Fibroblast of lung (primary cell): ENCODE measurements around the gene SIPA1L3. TPM values are rescaled to one million over a fixed set of nuclear protein-coding genes. Genes with fewer than 3 reads are reported as not detected.

Experiments
- DNase-seq, 2 donors: peaks; one replicate each; pipeline versions ENCODE4 v3.0.0 to v3.0.0-alpha.2; 2010; ENCODE audit warnings: low read depth in 2 of 2
- H2AFZ ChIP-seq: 2 replicates; pipeline ENCODE4 v1.5.1; 2012; ENCODE audit warnings: low read length, control low read depth, inconsistent platforms
- H3K27ac ChIP-seq: 2 replicates; pipeline ENCODE4 v1.5.1; 2011; ENCODE audit warnings: low read length, control low read depth; ENCODE audit not compliant: insufficient read depth
- H3K27me3 ChIP-seq: 2 replicates; pipeline ENCODE4 v1.5.1; 2011; ENCODE audit warnings: mild to moderate bottlenecking, low read length; ENCODE audit not compliant: control insufficient read depth, insufficient read depth
- H3K36me3 ChIP-seq: 2 replicates; pipeline ENCODE4 v1.5.1; 2011; ENCODE audit warnings: low read length; ENCODE audit not compliant: control insufficient read depth, insufficient read depth
- H3K4me1 ChIP-seq: 2 replicates; pipeline ENCODE4 v1.5.1; 2011; ENCODE audit warnings: low read length; ENCODE audit not compliant: control insufficient read depth, insufficient read depth; ENCODE audit errors: extremely low read depth
- H3K4me2 ChIP-seq: 2 replicates; pipeline ENCODE4 v1.5.1; 2011; ENCODE audit warnings: low read length, control low read depth; ENCODE audit not compliant: insufficient read depth; ENCODE audit errors: extremely low read depth
- H3K4me3 ChIP-seq, 4 experiments: fragments of 200-600 bp in 1 of 4; sonication (generic) in 1 of 4; replicated peaks in 1 of 4; 2 replicates each; pipeline ENCODE4 v1.5.1; 2011 to 2016; ENCODE audit warnings: low read length in 4 of 4, low read depth in 3 of 4, mild to moderate bottlenecking in 3 of 4, control low read depth in 2 of 4, inconsistent platforms in 1 of 4, mixed read lengths in 1 of 4; ENCODE audit not compliant: insufficient read depth in 1 of 4; ENCODE audit errors: control extremely low read depth in 1 of 4
- H3K79me2 ChIP-seq: 2 replicates; pipeline ENCODE4 v1.5.1; 2012; ENCODE audit warnings: mild to moderate bottlenecking, low read length, inconsistent platforms; ENCODE audit not compliant: control insufficient read depth, insufficient read depth
- H3K9ac ChIP-seq: 2 replicates; pipeline ENCODE4 v1.5.1; 2011; ENCODE audit warnings: mild to moderate bottlenecking, low read length, control low read depth; ENCODE audit not compliant: insufficient read depth
- H3K9me3 ChIP-seq: 2 replicates; pipeline ENCODE4 v1.5.1; 2012; ENCODE audit warnings: low read depth, low read length; ENCODE audit not compliant: control insufficient read depth, insufficient read depth
- H4K20me1 ChIP-seq: 2 replicates; pipeline ENCODE4 v1.5.1; 2011; ENCODE audit warnings: low read length; ENCODE audit not compliant: control insufficient read depth, insufficient read depth; ENCODE audit errors: extremely low read depth
- EZH2 ChIP-seq: IDR thresholded peaks from 2 replicates; pipeline ENCODE4 v1.5.1; 2012; ENCODE audit warnings: low read length, control low read depth, mild to moderate bottlenecking; ENCODE audit errors: missing control alignments
- polyA plus RNA-seq, 2 donors: library from polyadenylated mRNA; depleted of rRNA in 1 of 2; stranded (reverse) in 1 of 2; unstranded in 1 of 2; fragments of >200 nt; gene quantifications; 2 replicates each; pipeline ENCODE4 v1.2.1, GENCODE V29; 2011 to 2012; ENCODE audit warnings: missing spikeins in 1 of 2
- total RNA-seq: library from RNA; depleted of rRNA; stranded (reverse); fragments of >200 nt; gene quantifications from 2 replicates; pipeline ENCODE4 v1.2.1, GENCODE V29; 2014
- TF ChIP-seq, protein P1 (sequence below), 2 donors: IDR thresholded peaks in 1 of 2; conservative IDR thresholded peaks in 1 of 2; 1 replicate in 1 of 2; 2 replicates in 1 of 2; pipeline ENCODE4 v1.5.1; 2011 to 2012; ENCODE audit warnings: low read length in 2 of 2, control low read depth in 1 of 2, inconsistent platforms in 1 of 2, low read depth in 1 of 2, mild to moderate bottlenecking in 1 of 2

Gene SIPA1L3
- total and polyA plus RNA-seq, 2 donors (not counting 1 experiment from before 2014, with no cell fraction given) = 3.7 to 10.1 TPM

GRCh38 chr19:38042132-38042531, 135.1 kb downstream of the SIPA1L3 start:
- Histone ChIP-seq H3K4me2 (no peak overlapping the region), H3K9me3 (no peaks in the 10 kb centered on the region), H3K4me1 (peaks cover 2% of the 10 kb centered on the region), H4K20me1 (no peaks in the 10 kb centered on the region), H3K36me3 (no peaks in the 10 kb centered on the region), H3K79me2 (peaks cover 2% of the 10 kb centered on the region), H3K27me3 (no peaks in the 10 kb centered on the region), H3K4me3 (no peak overlapping the region), H2AFZ (no peak overlapping the region), H3K9ac (no peak overlapping the region), H3K27ac (no peak overlapping the region)
- TF ChIP-seq, protein P1, sequence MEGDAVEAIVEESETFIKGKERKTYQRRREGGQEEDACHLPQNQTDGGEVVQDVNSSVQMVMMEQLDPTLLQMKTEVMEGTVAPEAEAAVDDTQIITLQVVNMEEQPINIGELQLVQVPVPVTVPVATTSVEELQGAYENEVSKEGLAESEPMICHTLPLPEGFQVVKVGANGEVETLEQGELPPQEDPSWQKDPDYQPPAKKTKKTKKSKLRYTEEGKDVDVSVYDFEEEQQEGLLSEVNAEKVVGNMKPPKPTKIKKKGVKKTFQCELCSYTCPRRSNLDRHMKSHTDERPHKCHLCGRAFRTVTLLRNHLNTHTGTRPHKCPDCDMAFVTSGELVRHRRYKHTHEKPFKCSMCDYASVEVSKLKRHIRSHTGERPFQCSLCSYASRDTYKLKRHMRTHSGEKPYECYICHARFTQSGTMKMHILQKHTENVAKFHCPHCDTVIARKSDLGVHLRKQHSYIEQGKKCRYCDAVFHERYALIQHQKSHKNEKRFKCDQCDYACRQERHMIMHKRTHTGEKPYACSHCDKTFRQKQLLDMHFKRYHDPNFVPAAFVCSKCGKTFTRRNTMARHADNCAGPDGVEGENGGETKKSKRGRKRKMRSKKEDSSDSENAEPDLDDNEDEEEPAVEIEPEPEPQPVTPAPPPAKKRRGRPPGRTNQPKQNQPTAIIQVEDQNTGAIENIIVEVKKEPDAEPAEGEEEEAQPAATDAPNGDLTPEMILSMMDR (conservative IDR thresholded peaks at IDR 0.05 in 1 of 2, IDR thresholded peaks at IDR 0.05 in 1 of 2; ENCODE audit: low read depth in 1 of 2, low read length in 2 of 2) = no peak
- no peak for TF ChIP-seq EZH2
- no peak for DNase-seq

GRCh38 chr19:38043649-38044144, 136.7 kb downstream of the SIPA1L3 start:
- H3K4me1 ChIP-seq = peaks cover 2% of the 10 kb centered on the region
- no peak for TF ChIP-seq EZH2
- TF ChIP-seq, protein P1 (conservative IDR thresholded peaks at IDR 0.05 in 1 of 2, IDR thresholded peaks at IDR 0.05 in 1 of 2; ENCODE audit: low read depth in 1 of 2, low read length in 2 of 2) = no peak
- H3K4me3 ChIP-seq = no peak overlapping the region
- H3K27me3 ChIP-seq = no peaks in the 10 kb centered on the region
- H3K79me2 ChIP-seq = no peaks in the 10 kb centered on the region
- no peak overlapping the region for H3K4me2 ChIP-seq
- no peak overlapping the region for H3K27ac ChIP-seq
- H3K9ac ChIP-seq = no peak overlapping the region
- DNase-seq = no peak
- no peak overlapping the region for H2AFZ ChIP-seq
- H3K9me3 ChIP-seq = no peaks in the 10 kb centered on the region
- no peaks in the 10 kb centered on the region for H4K20me1 ChIP-seq
- H3K36me3 ChIP-seq = no peaks in the 10 kb centered on the region

- DNase-seq = peak in 1 of 2 donors; percentile 69
- no peak overlapping the region for H3K4me2 ChIP-seq
- H3K79me2 ChIP-seq = no peaks in the 10 kb centered on the region
- H3K9me3 ChIP-seq = no peaks in the 10 kb centered on the region
- H3K27me3 ChIP-seq = no peaks in the 10 kb centered on the region
- no peak overlapping the region for H3K9ac ChIP-seq
- no peaks in the 10 kb centered on the region for H3K36me3 ChIP-seq
- TF ChIP-seq, protein P1 (conservative IDR thresholded peaks at IDR 0.05 in 1 of 2, IDR thresholded peaks at IDR 0.05 in 1 of 2; ENCODE audit: low read depth in 1 of 2, low read length in 2 of 2) = peak in 1 of 2 donors; percentile 16
- no peak for TF ChIP-seq EZH2
- H2AFZ ChIP-seq = no peak overlapping the region
- no peak overlapping the region for H3K27ac ChIP-seq
- H4K20me1 ChIP-seq = no peaks in the 10 kb centered on the region
- no peak overlapping the region for H3K4me3 ChIP-seq
- H3K4me1 ChIP-seq = peaks cover 2% of the 10 kb centered on the region
These were observed 137.5 kb downstream of the SIPA1L3 start for GRCh38 chr19:38044267-38045111.
